ENCODE results near the gene S100A13.
"Not testable (repeated sequence)": the region's sequence is repeated elsewhere in the genome, so short reads cannot be mapped to it uniquely, and the experiment has no call there.

Gene S100A13

DNA sequence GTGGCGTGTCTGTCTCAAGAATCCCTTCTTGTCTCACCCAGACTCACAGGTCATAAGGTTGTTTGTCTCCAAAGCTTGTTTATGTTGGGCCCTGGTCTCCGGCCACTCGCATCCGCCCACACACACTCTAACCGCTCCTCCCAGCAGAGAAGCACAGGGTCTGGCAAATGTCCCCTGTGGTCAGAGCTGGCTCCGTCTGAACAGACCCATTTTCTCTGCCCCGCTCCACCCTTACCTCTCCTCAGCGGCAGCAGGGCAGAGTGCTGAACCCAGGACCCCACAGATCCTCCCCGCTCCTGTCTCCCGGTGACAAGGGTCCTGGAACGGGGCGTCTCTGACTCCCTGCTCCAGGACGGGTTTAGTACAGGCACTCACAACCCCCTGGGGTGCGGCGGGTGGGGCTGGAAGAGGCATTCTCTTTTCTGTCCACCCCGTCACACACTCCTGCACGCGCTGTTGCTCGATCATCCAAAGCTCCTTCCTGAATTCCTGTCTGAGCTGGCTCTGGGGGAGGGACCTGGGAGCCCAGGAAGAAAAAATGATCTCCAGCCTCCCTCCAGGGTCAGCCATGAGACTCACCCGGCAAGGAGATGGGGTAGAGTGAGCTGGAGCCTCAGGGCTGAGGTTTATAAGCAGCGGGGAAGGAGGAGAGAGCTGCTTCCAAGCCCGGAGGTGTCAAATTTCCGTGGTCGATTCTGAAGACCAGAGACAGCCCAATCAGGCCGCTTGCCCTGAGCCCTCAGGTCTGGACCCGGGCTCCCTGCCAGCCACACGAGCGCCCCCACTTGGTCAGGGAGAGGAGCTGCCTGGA is at the start of gene S100A13:
Gene S100A13, minus strand, starts transcription at position 602 of the 811 bp plus-strand sequence. CDS start 1,033 bp downstream, outside the sequence.
- CTCF ChIA-PET, result interaction anchor here (0.8 to 6.6 kb wide), 24 partner anchors 9 to 272 kb away, joined by 3 to 105 read pairs (median 4); partner anchors contain the start of genes S100A14, S100A16, S100A5 and S100A6
- POLR2A ChIA-PET, result interaction anchor here (1.1 to 1.7 kb wide), 2 partner anchors 11 to 55 kb away, joined by 3 to 6 read pairs; no protein-coding TSS in a partner anchor

DNA sequence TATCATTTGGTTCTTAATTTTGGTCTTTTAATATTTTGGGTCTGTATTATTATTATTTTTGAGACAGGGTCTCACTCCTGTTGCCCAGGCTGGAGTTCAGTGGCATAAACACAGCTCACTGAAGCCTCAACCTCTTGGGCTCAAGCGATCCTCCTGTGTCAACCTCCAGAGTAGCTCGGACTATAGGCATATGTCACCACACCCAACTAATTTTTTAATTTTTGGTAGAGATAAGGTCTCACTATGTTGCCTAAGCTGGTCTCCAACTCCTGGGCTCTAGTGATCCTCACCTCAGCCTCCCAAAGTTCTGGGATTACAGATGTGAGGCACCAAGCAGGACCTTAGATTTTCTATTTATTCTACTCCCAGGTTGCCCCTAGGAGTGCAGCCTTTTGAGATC is 46.2 kb upstream of the S100A13 start:
- TF ChIP-seq, protein P1, sequence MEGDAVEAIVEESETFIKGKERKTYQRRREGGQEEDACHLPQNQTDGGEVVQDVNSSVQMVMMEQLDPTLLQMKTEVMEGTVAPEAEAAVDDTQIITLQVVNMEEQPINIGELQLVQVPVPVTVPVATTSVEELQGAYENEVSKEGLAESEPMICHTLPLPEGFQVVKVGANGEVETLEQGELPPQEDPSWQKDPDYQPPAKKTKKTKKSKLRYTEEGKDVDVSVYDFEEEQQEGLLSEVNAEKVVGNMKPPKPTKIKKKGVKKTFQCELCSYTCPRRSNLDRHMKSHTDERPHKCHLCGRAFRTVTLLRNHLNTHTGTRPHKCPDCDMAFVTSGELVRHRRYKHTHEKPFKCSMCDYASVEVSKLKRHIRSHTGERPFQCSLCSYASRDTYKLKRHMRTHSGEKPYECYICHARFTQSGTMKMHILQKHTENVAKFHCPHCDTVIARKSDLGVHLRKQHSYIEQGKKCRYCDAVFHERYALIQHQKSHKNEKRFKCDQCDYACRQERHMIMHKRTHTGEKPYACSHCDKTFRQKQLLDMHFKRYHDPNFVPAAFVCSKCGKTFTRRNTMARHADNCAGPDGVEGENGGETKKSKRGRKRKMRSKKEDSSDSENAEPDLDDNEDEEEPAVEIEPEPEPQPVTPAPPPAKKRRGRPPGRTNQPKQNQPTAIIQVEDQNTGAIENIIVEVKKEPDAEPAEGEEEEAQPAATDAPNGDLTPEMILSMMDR (IDR thresholded peaks at IDR 0.05; ENCODE audit: control extremely low read depth, extremely low read depth, low read depth, missing control alignments), result no peak
- DNase-seq (ENCODE audit: extremely low spot score), result no peak
- ChIA-PET CTCF (interaction anchor here (1.3 to 2.0 kb wide), 3 partner anchors 19 to 75 kb away, joined by 3 to 6 read pairs (median 5); no protein-coding TSS in a partner anchor), POLR2A (no interaction called here)

More for the DNA sequence above, at the start of gene S100A13:
- peak; percentile 69 for DNase-seq (ENCODE audit: extremely low spot score)
- TF ChIP-seq, protein P1 (IDR thresholded peaks at IDR 0.05; ENCODE audit: control extremely low read depth, extremely low read depth, low read depth, missing control alignments), result peak; percentile 66

DNA sequence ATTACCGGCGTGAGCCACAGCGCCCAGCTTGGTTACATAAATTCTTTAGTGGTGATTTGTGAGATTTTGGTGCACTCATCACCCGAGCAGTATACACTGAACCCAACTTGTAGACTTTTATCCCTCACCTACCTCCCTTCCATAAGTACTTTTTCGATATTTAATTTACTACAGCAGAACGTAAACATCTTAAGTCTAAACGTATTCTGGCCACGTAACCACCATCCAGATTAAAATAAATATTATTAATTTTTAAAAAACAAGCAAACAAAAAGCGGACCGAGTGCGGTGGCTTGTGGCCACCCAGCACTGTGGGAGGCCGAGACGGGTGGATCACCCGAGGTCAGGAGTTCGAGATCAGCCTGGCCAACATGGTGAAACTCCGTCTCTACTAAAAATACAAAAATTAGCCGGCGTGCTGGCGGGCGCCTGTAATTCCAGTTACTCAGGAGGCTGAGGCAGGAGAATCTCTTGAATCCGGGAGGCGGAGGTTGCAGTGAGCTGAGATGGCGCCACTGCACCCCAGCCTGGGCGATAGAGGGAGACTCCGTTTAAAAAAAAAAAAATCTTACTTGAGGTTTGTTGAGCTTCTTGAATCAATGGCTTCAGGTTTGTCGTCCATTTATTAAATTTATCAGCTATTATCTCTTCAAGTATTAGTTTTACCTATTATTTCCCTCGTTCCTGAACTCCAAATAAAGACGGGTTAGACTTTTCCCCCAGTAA is 44.5 kb upstream of the S100A13 start:
- ChIA-PET POLR2A (interaction anchor here (0.6 to 1.3 kb wide), 3 partner anchors 38 to 319 kb away, joined by 3 to 4 read pairs (median 4); partner anchors contain the start of genes CHTOP and RPS27), CTCF (interaction anchor here (0.8 to 2.0 kb wide), 11 partner anchors 9 to 315 kb away, joined by 3 to 9 read pairs (median 3); partner anchors contain the start of gene CHTOP)
- not testable (repeated sequence) for DNase-seq (ENCODE audit: extremely low spot score)

DNA sequence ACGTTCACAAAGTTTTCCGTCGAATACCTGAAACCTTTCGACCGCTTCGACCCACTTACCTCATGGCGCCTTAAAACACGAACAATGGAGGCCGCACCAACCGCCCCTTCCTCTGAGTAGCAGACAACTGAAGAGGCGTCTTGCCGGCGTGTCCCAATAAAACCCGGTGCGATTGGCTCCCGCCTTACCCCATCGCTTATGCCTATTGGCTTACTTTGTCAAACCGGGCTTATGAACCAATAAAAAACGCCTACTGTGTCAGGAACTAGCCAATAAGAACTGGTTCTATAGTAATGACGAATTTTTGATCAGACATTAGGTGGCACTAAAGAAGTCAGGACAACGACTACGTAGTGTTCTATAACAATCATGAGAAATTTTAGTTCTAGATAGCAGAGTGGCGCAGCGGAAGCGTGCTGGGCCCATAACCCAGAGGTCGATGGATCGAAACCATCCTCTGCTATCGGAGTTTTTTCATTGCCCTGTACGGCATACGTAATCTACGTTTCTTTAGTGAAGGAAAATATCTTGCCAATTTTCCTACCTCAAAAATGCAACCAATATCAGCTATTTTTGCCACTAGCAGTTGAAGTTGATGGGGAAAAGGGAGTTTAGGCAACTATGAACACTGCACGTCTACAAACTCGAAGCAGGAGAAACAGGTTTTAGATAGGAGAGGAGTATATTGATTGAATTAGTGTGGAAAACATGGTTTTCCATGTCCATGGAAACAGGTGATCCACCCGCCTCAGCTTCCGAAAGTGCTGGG is 43.7 kb upstream of the S100A13 start, which contains the start of gene ILF2:
Gene ILF2, minus strand, starts transcription at position 135 of the 769 bp plus-strand sequence. Its CDS starts 71 bp downstream, at position 64.
- DNase-seq (ENCODE audit: extremely low spot score), result peak; percentile 97
- CTCF ChIA-PET, result interaction anchor here (0.8 to 1.9 kb wide), 7 partner anchors 9 to 316 kb away, joined by 3 to 9 read pairs (median 3); partner anchors contain the start of gene CHTOP
- TF ChIP-seq, protein P1 (IDR thresholded peaks at IDR 0.05; ENCODE audit: control extremely low read depth, extremely low read depth, low read depth, missing control alignments), result peak; percentile 30
- POLR2A ChIA-PET, result interaction anchor here (0.6 to 1.4 kb wide), 3 partner anchors 11 to 48 kb away, joined by 3 to 7 read pairs (median 7); partner anchors contain the start of gene CHTOP

DNA sequence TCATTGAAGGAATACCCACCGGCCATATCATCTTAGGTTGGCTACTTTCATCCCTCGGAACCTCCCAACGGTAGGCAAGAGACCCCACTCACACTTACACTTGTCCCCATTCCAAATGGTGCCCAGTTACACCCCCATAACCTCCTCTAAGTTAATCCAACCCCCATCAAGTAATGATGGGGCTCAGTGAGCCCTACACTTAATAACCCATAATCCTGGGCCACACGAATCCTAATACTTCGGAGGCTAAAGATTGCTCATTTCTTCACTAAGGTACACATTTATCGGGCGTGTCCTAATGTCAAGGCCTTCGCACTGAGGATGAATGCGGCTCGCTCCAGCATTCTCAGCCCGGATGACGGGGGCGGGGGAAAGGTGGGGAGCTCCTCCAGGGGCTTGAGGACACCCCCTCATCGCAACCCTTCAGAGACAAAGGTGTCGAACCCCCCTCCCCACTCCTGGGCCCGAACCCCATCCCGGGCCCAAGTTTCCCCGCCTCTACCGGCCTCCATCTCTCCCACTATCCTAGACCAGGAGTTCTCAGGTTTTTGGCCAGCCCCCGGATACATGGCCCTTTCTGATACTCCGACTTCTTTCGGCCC is 43.1 kb upstream of the S100A13 start:
- POLR2A ChIA-PET, result interaction anchor here (0.6 to 1.4 kb wide), 3 partner anchors 11 to 47 kb away, joined by 3 to 7 read pairs (median 7); partner anchors contain the start of gene CHTOP
- no peak for DNase-seq (ENCODE audit: extremely low spot score)
- TF ChIP-seq, protein P1 (IDR thresholded peaks at IDR 0.05; ENCODE audit: control extremely low read depth, extremely low read depth, low read depth, missing control alignments), result no peak
- CTCF ChIA-PET, result interaction anchor here (1.9 kb wide), 1 partner anchor 10 kb away, joined by 8 read pairs; no protein-coding TSS in a partner anchor

DNA sequence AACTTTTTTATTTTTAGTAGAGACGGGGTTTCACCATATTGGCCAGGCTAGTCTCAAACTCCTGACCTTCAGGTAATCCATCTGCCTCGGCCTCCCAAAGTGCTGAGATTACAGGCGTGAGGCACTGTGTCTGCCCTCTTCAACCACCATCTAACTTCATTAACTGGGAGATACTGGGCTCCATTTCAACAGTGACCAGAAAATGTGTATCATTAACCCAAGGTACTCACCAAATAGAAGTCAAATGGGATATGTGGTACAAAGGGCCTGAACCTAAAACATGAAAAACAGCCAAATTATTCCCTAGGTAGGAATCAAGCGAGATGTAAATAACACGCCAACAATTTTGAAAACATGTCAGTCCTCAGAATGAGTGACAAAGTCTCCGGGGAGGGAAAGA is 42.3 kb upstream of the S100A13 start:
- TF ChIP-seq, protein P1 (IDR thresholded peaks at IDR 0.05; ENCODE audit: control extremely low read depth, extremely low read depth, low read depth, missing control alignments), result no peak
- ChIA-PET CTCF (no interaction called here), POLR2A (no interaction called here)

DNA sequence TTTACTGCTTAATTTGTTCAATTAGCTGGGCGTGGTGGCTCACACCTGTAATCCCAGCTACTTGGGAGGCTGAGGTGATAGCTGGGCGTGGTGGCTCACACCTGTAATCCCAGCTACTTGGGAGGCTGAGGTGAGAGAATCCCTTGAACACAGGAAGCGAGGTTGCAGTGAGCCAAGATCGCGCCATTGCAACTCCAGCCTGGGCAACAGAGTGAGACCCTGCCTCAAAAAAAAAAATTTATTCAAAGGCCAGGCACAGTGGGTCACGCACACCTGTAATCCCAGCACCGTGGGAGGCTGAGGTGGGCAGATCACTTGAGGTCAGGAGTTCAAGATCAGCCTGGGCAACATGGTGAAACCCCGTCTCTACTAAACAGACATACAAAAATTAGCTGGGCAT is 41.4 kb upstream of the S100A13 start:
- CTCF ChIA-PET, result interaction anchor here (1.2 kb wide), 1 partner anchor 16 kb away, joined by 3 read pairs; no protein-coding TSS in a partner anchor
- DNase-seq (ENCODE audit: extremely low spot score); POLR2A ChIA-PET: not testable (repeated sequence)

More for the DNA sequence above, 42.3 kb upstream of the S100A13 start:
- DNase-seq (ENCODE audit: extremely low spot score), result no peak
